ENCODE data around the gene DGKI. TPM values are rescaled to one million over a fixed set of nuclear protein-coding genes. Genes with fewer than 3 reads are reported as not detected.

The DGKI gene
- total and polyA plus RNA-seq, 2 donors (not counting 1 experiment from before 2014, with no cell fraction given), result not detected

- Mint-ChIP-seq H3K9me3 (ENCODE audit: insufficient read depth) (peaks cover 2% of the 10 kb centered on the region), H3K27me3 (no peaks in the 10 kb centered on the region), H3K4me3 (no peak overlapping the region), H3K4me1 (no peaks in the 10 kb centered on the region), H3K27ac (no peak overlapping the region)
- no peaks in the 10 kb centered on the region for H3K79me2 ChIP-seq (ENCODE audit: control insufficient read depth, insufficient read depth, low read length)
- H3K4me2 ChIP-seq (replicated peaks; ENCODE audit: low read depth, low read length, poor library complexity, severe bottlenecking), result no peak overlapping the region
- POLR2A ChIA-PET, result no interaction called here
- ATAC-seq (ENCODE audit: low read depth), result no peak
- no peak for DNase-seq
- H3K4me1 ChIP-seq (ENCODE audit: control insufficient read depth in 2 of 2, insufficient read depth in 2 of 2, low read length in 2 of 2), result no peaks in the 10 kb centered on the region
- H3K9me3 ChIP-seq (ENCODE audit: control extremely low read depth in 1 of 3, control insufficient read depth in 2 of 3, insufficient read depth in 1 of 3, low read length in 2 of 3), result peaks cover 0 to 6% (median 2%) of the 10 kb centered on the region in 3 donors
- no peaks in the 10 kb centered on the region for H4K20me1 ChIP-seq (ENCODE audit: control insufficient read depth, insufficient read depth, low read length, poor library complexity, severe bottlenecking)
- WGBS (ENCODE audit: insufficient coverage), result 75% methylated on average over 1 of the region's 1 CpG
- no peak overlapping the region for H3K9ac ChIP-seq (ENCODE audit: low read length)
- intact Hi-C loops (cut with micrococcal nuclease), result no loop called here
- TF ChIP-seq, protein P1, sequence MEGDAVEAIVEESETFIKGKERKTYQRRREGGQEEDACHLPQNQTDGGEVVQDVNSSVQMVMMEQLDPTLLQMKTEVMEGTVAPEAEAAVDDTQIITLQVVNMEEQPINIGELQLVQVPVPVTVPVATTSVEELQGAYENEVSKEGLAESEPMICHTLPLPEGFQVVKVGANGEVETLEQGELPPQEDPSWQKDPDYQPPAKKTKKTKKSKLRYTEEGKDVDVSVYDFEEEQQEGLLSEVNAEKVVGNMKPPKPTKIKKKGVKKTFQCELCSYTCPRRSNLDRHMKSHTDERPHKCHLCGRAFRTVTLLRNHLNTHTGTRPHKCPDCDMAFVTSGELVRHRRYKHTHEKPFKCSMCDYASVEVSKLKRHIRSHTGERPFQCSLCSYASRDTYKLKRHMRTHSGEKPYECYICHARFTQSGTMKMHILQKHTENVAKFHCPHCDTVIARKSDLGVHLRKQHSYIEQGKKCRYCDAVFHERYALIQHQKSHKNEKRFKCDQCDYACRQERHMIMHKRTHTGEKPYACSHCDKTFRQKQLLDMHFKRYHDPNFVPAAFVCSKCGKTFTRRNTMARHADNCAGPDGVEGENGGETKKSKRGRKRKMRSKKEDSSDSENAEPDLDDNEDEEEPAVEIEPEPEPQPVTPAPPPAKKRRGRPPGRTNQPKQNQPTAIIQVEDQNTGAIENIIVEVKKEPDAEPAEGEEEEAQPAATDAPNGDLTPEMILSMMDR (IDR thresholded peaks at IDR 0.05), result no peak
- no peak for TF ChIP-seq EZH2 (IDR thresholded peaks at IDR 0.05; ENCODE audit: borderline replicate concordance, insufficient read depth, low read depth, low read length, poor library complexity, severe bottlenecking)
- H3K36me3 ChIP-seq (replicated peaks in 1 of 2; ENCODE audit: control extremely low read depth in 1 of 2, control insufficient read depth in 1 of 2, extremely low read depth in 1 of 2, insufficient read depth in 2 of 2, low read length in 1 of 2), result no peaks in the 10 kb centered on the region
- H3K27me3 ChIP-seq (replicated peaks in 1 of 4; ENCODE audit: control extremely low read depth in 1 of 4, control insufficient read depth in 3 of 4, insufficient read depth in 4 of 4, low read length in 3 of 4), result no peaks in the 10 kb centered on the region
- no peak overlapping the region for H2AFZ ChIP-seq (ENCODE audit: insufficient read depth, low read depth, low read length, poor library complexity, severe bottlenecking)
- H3K4me3 ChIP-seq (ENCODE audit: control extremely low read depth in 1 of 5, extremely low read depth in 1 of 5, insufficient read depth in 1 of 5, low read depth in 2 of 5, low read length in 4 of 5), result no peak overlapping the region
- CTCF ChIA-PET, result no interaction called here
- no peak overlapping the region for H3K27ac ChIP-seq (ENCODE audit: low read length in 2 of 2)
These were observed 486.6 kb downstream of the DGKI start for GRCh38 chr7:137360087-137360679.

DNA sequence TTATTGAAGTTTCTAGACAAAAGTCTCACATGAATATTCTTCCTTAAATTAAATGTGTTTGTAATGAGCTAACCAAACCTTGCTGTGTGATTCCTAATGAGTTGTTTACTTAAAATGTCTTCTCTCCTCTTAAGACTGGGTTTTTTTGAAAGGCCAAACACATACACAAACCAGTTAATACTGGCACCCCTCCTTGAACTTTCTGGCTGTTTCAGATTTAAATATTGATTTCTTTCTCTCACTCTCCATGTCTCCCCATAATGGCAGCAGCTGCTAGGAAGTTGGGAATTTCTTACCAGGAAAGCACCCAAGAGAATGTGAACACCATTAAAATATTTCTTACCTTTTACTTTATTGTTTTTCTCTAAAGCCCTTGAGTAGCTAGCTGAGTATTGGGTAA, 491.8 kb downstream of the DGKI start:
- H3K36me3 ChIP-seq (replicated peaks in 1 of 2; ENCODE audit: control extremely low read depth in 1 of 2, control insufficient read depth in 1 of 2, extremely low read depth in 1 of 2, insufficient read depth in 2 of 2, low read length in 1 of 2), result no peaks in the 10 kb centered on the region
- POLR2A ChIA-PET, result no interaction called here
- no peak overlapping the region for H3K4me2 ChIP-seq (replicated peaks; ENCODE audit: low read depth, low read length, poor library complexity, severe bottlenecking)
- Mint-ChIP-seq H3K27me3 (no peaks in the 10 kb centered on the region), H3K9me3 (ENCODE audit: insufficient read depth) (peaks cover 3% of the 10 kb centered on the region), H3K4me3 (no peak overlapping the region), H3K4me1 (no peaks in the 10 kb centered on the region), H3K27ac (no peak overlapping the region)
- no peak overlapping the region for H3K9ac ChIP-seq (ENCODE audit: low read length)
- no peaks in the 10 kb centered on the region for H4K20me1 ChIP-seq (ENCODE audit: control insufficient read depth, insufficient read depth, low read length, poor library complexity, severe bottlenecking)
- intact Hi-C loops (cut with micrococcal nuclease), result no loop called here
- H2AFZ ChIP-seq (ENCODE audit: insufficient read depth, low read depth, low read length, poor library complexity, severe bottlenecking), result no peak overlapping the region
- no peaks in the 10 kb centered on the region for H3K79me2 ChIP-seq (ENCODE audit: control insufficient read depth, insufficient read depth, low read length)
- TF ChIP-seq EZH2 (IDR thresholded peaks at IDR 0.05; ENCODE audit: borderline replicate concordance, insufficient read depth, low read depth, low read length, poor library complexity, severe bottlenecking), result no peak
- TF ChIP-seq, protein P1 (IDR thresholded peaks at IDR 0.05), result no peak
- no peak overlapping the region for H3K27ac ChIP-seq (ENCODE audit: low read length in 2 of 2)
- DNase-seq, result no peak
- no peaks in the 10 kb centered on the region for H3K4me1 ChIP-seq (ENCODE audit: control insufficient read depth in 2 of 2, insufficient read depth in 2 of 2, low read length in 2 of 2)
- H3K4me3 ChIP-seq (ENCODE audit: control extremely low read depth in 1 of 5, extremely low read depth in 1 of 5, insufficient read depth in 1 of 5, low read depth in 2 of 5, low read length in 4 of 5), result no peak overlapping the region
- ATAC-seq (ENCODE audit: low read depth), result no peak
- CTCF ChIA-PET, result no interaction called here
- no peaks in the 10 kb centered on the region for H3K27me3 ChIP-seq (replicated peaks in 1 of 4; ENCODE audit: control extremely low read depth in 1 of 4, control insufficient read depth in 3 of 4, insufficient read depth in 4 of 4, low read length in 3 of 4)
- H3K9me3 ChIP-seq (ENCODE audit: control extremely low read depth in 1 of 3, control insufficient read depth in 2 of 3, insufficient read depth in 1 of 3, low read length in 2 of 3), result no peaks in the 10 kb centered on the region

Data from B cell (primary cell).